GM12878 (cell line): ENCODE measurements around the gene PRDM16. TPM values are rescaled to one million over a fixed set of nuclear protein-coding genes. Genes with fewer than 3 reads are reported as not detected.

ENCODE experiments used
- ATAC-seq: fragments of 200-7000 bp; cut with Tn5 transposase; 3 replicates; pipeline ENCODE4 v1.9.1; 2020; ENCODE audit warnings: mild to moderate bottlenecking, moderate library complexity
- BruUV-seq: library from RNA; stranded (reverse); fragments of 400-500 nt; replicated peaks from 2 replicates; lab custom pipeline; 2021; lab: Mats Ljungman, UMichigan
- CTCF ChIA-PET: fragments of 300-600 bp; sonication (Branson Sonifier 250); formaldehyde crosslinking; extraction: SDS; loops from one replicate; lab custom pipeline; 2021; ENCODE audit warnings: inconsistent platforms; lab: Yijun Ruan, JAX
- POLR2A ChIA-PET: fragments of 350-600 bp; formaldehyde crosslinking; extraction: SDS; loops from one replicate; lab custom pipeline; 2021; ENCODE audit warnings: inconsistent platforms; lab: Charles Lee
- RAD21 ChIA-PET: fragments of 300-600 bp; sonication (Branson Sonifier 250); formaldehyde crosslinking; loops from one replicate; lab custom pipeline; 2023; ENCODE audit warnings: antibody characterized with exemption; ENCODE audit not compliant: unreplicated experiment; lab: Charles Lee
- SMC1A ChIA-PET: fragments of 300-600 bp; sonication (Branson Sonifier 250); formaldehyde crosslinking; loops from one replicate; lab custom pipeline; 2023; ENCODE audit not compliant: unreplicated experiment, uncharacterized antibody; lab: Charles Lee
- DNase-seq: peaks from one replicate; pipeline ENCODE4 v3.0.0-alpha.2; 2011; ENCODE audit warnings: low read depth, low spot score
- FAIRE-seq: peaks from 3 replicates; lab custom pipeline; 2011; peaks lifted over from hg19 to GRCh38; lab: Jason Lieb, UNC
- H2AFZ ChIP-seq: 2 replicates; pipeline ENCODE4 v1.6.0; 2011; ENCODE audit warnings: low read depth, low read length, control low read depth; ENCODE audit not compliant: control insufficient read depth
- H3K27ac ChIP-seq: 2 replicates; pipeline ENCODE4 v1.5.1; 2011; ENCODE audit warnings: control low read depth; ENCODE audit not compliant: control insufficient read depth, insufficient read depth
- H3K27me3 ChIP-seq, 2 experiments: replicated peaks in 1 of 2; 2 replicates each; pipeline versions ENCODE4 v1.6.0 to v1.6.1; 2011; ENCODE audit warnings: low read length in 1 of 2; ENCODE audit not compliant: control insufficient read depth in 2 of 2, insufficient read depth in 2 of 2
- H3K36me3 ChIP-seq, 2 experiments: 2 replicates each; pipeline ENCODE4 v1.5.1; 2011; ENCODE audit warnings: low read length in 1 of 2; ENCODE audit not compliant: control insufficient read depth in 2 of 2, insufficient read depth in 2 of 2
- H3K4me1 ChIP-seq: 2 replicates; pipeline ENCODE4 v1.6.1; 2011; ENCODE audit warnings: mild to moderate bottlenecking, low read length, moderate library complexity, mixed read lengths; ENCODE audit not compliant: control insufficient read depth, insufficient read depth
- H3K4me2 ChIP-seq: 2 replicates; pipeline ENCODE4 v1.6.0; 2011; ENCODE audit warnings: control low read depth; ENCODE audit not compliant: control insufficient read depth, insufficient read depth
- H3K4me3 ChIP-seq: fragments of 200-600 bp; sonication (generic); 2 replicates; pipeline ENCODE4 v1.5.1; 2016
- H3K79me2 ChIP-seq: 2 replicates; pipeline ENCODE4 v1.6.0; 2011; ENCODE audit warnings: low read length; ENCODE audit not compliant: control insufficient read depth, insufficient read depth
- H3K9ac ChIP-seq: 2 replicates; pipeline ENCODE4 v1.8.0; 2011; ENCODE audit warnings: low read length, control low read depth, mixed read lengths; ENCODE audit not compliant: control insufficient read depth, insufficient read depth
- H3K9me3 ChIP-seq: replicated peaks from 3 replicates; pipeline ENCODE4 v1.5.1; 2011; ENCODE audit warnings: mild to moderate bottlenecking, low read length; ENCODE audit not compliant: control insufficient read depth, insufficient read depth
- H4K20me1 ChIP-seq: 2 replicates; pipeline ENCODE4 v1.6.0; 2011; ENCODE audit not compliant: control insufficient read depth, insufficient read depth
- CBX5 ChIP-seq: sonication (generic); IDR thresholded peaks from 2 replicates; pipeline ENCODE4 v1.6.1; 2016; ENCODE audit warnings: low read depth, moderate library complexity, mild to moderate bottlenecking, inconsistent platforms
- KLF5 ChIP-seq: fragments of 450-650 bp; IDR thresholded peaks from 2 replicates; pipeline ENCODE4 v1.6.1; 2014; ENCODE audit warnings: mild to moderate bottlenecking; ENCODE audit not compliant: partially characterized antibody
- MEF2B ChIP-seq: fragments of 450-650 bp; IDR thresholded peaks from 2 replicates; pipeline ENCODE4 v1.6.1; 2018; ENCODE audit warnings: mild to moderate bottlenecking, moderate library complexity; ENCODE audit not compliant: partially characterized antibody, poor library complexity, severe bottlenecking
- NFIC ChIP-seq: IDR thresholded peaks from 2 replicates; pipeline ENCODE4 v1.6.1; 2012; ENCODE audit warnings: low read depth, mild to moderate bottlenecking, inconsistent platforms, low read length, moderate library complexity
- NKRF ChIP-seq: fragments of 450-650 bp; conservative IDR thresholded peaks from 2 replicates; pipeline ENCODE4 v1.6.1; 2017; ENCODE audit warnings: mild to moderate bottlenecking, moderate library complexity
- PBX3 ChIP-seq: IDR thresholded peaks from 2 replicates; pipeline ENCODE4 v1.6.1; 2011; ENCODE audit warnings: mild to moderate bottlenecking, low read depth, low read length, moderate library complexity; ENCODE audit not compliant: insufficient replicate concordance
- REST ChIP-seq: IDR thresholded peaks from 2 replicates; pipeline ENCODE4 v1.6.1; 2012; ENCODE audit warnings: mild to moderate bottlenecking, low read depth, low read length
- STAT3 ChIP-seq: IDR thresholded peaks from 2 replicates; pipeline ENCODE4 v1.6.1; 2011; ENCODE audit warnings: low read depth, low read length, improper control_type of control experiment
- YBX1 ChIP-seq: fragments of 450-650 bp; IDR thresholded peaks from 2 replicates; pipeline ENCODE4 v1.6.1; 2016; ENCODE audit warnings: antibody characterized with exemption
- ZNF687 ChIP-seq: fragments of 450-650 bp; IDR thresholded peaks from 2 replicates; pipeline ENCODE4 v1.6.1; 2017; ENCODE audit warnings: mild to moderate bottlenecking, moderate library complexity
- WGBS: methylation state at CpG from one replicate; pipeline ENCODE4 v1.1.6; 2016; ENCODE audit warnings: low lambda C conversion rate; ENCODE audit not compliant: insufficient replicate concordance, insufficient coverage; ENCODE audit errors: missing lambda C conversion rate; 5-methylcytosine and 5-hydroxymethylcytosine counted together
- in situ Hi-C: fragments of 300-500 bp; cut with MboI; formaldehyde crosslinking; loops from 9 replicates; pipeline ENCODE4 v1.14.3; 2018; ENCODE audit warnings: mixed read lengths
- intact Hi-C: fragments of 100-400 bp; cut with micrococcal nuclease; formaldehyde crosslinking; loops from one replicate; pipeline ENCODE4 v1.14.2; 2022; ENCODE audit not compliant: unreplicated experiment
- polyA plus RNA-seq, 11 experiments: library from polyadenylated mRNA; depleted of rRNA in 4 of 11; unstranded in 6 of 11; stranded (reverse) in 5 of 11; fragments of >200 nt; fragmentation: Nextera tagmentation in 4 of 11; fragmentation: Illumina TruSeq in 1 of 11; extraction: Ambion mirVana in 4 of 11; extraction: Trizol in 1 of 11; gene quantifications; 1 replicate in 1 of 11; 2 replicates in 10 of 11; pipeline versions ENCODE4 v1.2.1 to v1.2.3, GENCODE V29; 2011 to 2016; ENCODE audit warnings: inconsistent platforms in 2 of 11, missing spikeins in 2 of 11, low read depth in 1 of 11
- total RNA-seq, 4 experiments: library from RNA; depleted of rRNA in 3 of 4; stranded (reverse); fragments of >200 nt in 3 of 4; fragmentation: Illumina TruSeq in 1 of 4; extraction: Trizol in 1 of 4; gene quantifications; 2 replicates each; pipeline versions ENCODE4 v1.2.1 to v1.2.3, GENCODE V29; 2013 to 2021

The PRDM16 gene
- total and polyA plus RNA-seq, 10 of the 15 experiments (the other 5 are each of a cell fraction or from before 2014, with no cell fraction given): 0.03 TPM; not detected in 9

GRCh38 chr1:3066250-3066711 is 2.7 kb upstream of the PRDM16 start:
- H3K27ac ChIP-seq: no peak overlapping the region
- POLR2A ChIA-PET: no interaction called here
- no peaks in the 10 kb centered on the region for H4K20me1 ChIP-seq
- RAD21 ChIA-PET: no interaction called here
- FAIRE-seq: no peak
- no peak overlapping the region for H2AFZ ChIP-seq
- H3K79me2 ChIP-seq: no peaks in the 10 kb centered on the region
- BruUV-seq: no TSS peak
- H3K4me2 ChIP-seq: no peak overlapping the region
- SMC1A ChIA-PET: no interaction called here
- H3K4me1 ChIP-seq: no peaks in the 10 kb centered on the region
- 34% methylated on average over 9 of the region's 11 CpGs for WGBS
- no peak for DNase-seq
- H3K4me3 ChIP-seq: no peak overlapping the region
- intact Hi-C loops: no loop called here
- no peaks in the 10 kb centered on the region for H3K36me3 ChIP-seq
- CTCF ChIA-PET: no interaction called here
- H3K9ac ChIP-seq: no peak overlapping the region
- in situ Hi-C loops: no loop called here
- no peaks in the 10 kb centered on the region; a peak in 3 of 4 replicates for H3K27me3 ChIP-seq
- no peaks in the 10 kb centered on the region for H3K9me3 ChIP-seq
- no peak for ATAC-seq
- TF ChIP-seq MEF2B (no peak), CBX5 (no peak), KLF5 (no peak), PBX3 (no peak), STAT3 (no peak), YBX1 (no peak), NKRF (no peak), REST (no peak), NFIC (no peak), ZNF687 (no peak)
